ENCODE results near the gene APOC4. TPM values are rescaled to one million over a fixed set of nuclear protein-coding genes. Genes with fewer than 3 reads are reported as not detected.
"Not testable (repeated sequence)": the region's sequence is repeated elsewhere in the genome, so short reads cannot be mapped to it uniquely, and the experiment has no call there.

The APOC4 gene
- total RNA-seq, 4 donors from 2014 or later = not detected

- intact Hi-C loops (cut with DNase I; ENCODE audit: low total_unique reads) (no loop called here), in situ Hi-C loops (cut with MboI; ENCODE audit: low sequenced_read_pairs in 4 of 4) (no loop called here)
- no peak for ATAC-seq
- H3K27ac ChIP-seq = no peak overlapping the region
- TF ChIP-seq POLR2A (IDR thresholded peaks at IDR 0.05) = no peak
- no peak for TF ChIP-seq CTCF (IDR thresholded peaks at IDR 0.05 in 4 of 5, conservative IDR thresholded peaks at IDR 0.05 in 1 of 5)
- no peaks in the 10 kb centered on the region for H3K9me3 ChIP-seq
- no peak overlapping the region for H3K4me3 ChIP-seq
- H3K4me1 ChIP-seq = no peaks in the 10 kb centered on the region
- peaks cover 0 to 16% of the 10 kb centered on the region in 2 donors for H3K36me3 ChIP-seq
- DNase-seq = no peak
- no peaks in the 10 kb centered on the region for H3K27me3 ChIP-seq
Observed at GRCh38 chr19:44968670-44969069, 26.6 kb downstream of the APOC4 start.

GRCh38 chr19:44969437-44969836 lies 27.4 kb downstream of the APOC4 start:
- H3K27me3 ChIP-seq = no peaks in the 10 kb centered on the region
- ATAC-seq (no peak), DNase-seq (no peak)
- no peaks in the 10 kb centered on the region for H3K9me3 ChIP-seq
- intact Hi-C loops (cut with DNase I; ENCODE audit: low total_unique reads) = no loop called here
- in situ Hi-C loops (cut with MboI; ENCODE audit: low sequenced_read_pairs in 4 of 4) = no loop called here
- no peak overlapping the region for H3K27ac ChIP-seq
- H3K4me3 ChIP-seq = no peak overlapping the region
- H3K36me3 ChIP-seq = peaks cover 0 to 22% of the 10 kb centered on the region in 2 donors
- TF ChIP-seq POLR2A (IDR thresholded peaks at IDR 0.05) (no peak), CTCF (IDR thresholded peaks at IDR 0.05 in 4 of 5, conservative IDR thresholded peaks at IDR 0.05 in 1 of 5) (no peak)
- H3K4me1 ChIP-seq = no peaks in the 10 kb centered on the region

GRCh38 chr19:44971451-44971850 lies 29.4 kb downstream of the APOC4 start:
- H3K27me3 ChIP-seq; DNase-seq; H3K4me3 ChIP-seq; H3K9me3 ChIP-seq; in situ Hi-C loops (cut with MboI; ENCODE audit: low sequenced_read_pairs in 4 of 4); intact Hi-C loops (cut with DNase I; ENCODE audit: low total_unique reads); H3K27ac ChIP-seq; ATAC-seq; H3K4me1 ChIP-seq: not testable (repeated sequence)
- peaks cover 0 to 28% of the 10 kb centered on the region in 2 donors for H3K36me3 ChIP-seq

GRCh38 chr19:44972802-44973201 lies 30.8 kb downstream of the APOC4 start:
- DNase-seq = no peak
- H3K9me3 ChIP-seq = no peaks in the 10 kb centered on the region
- peaks cover 4 to 41% of the 10 kb centered on the region in 2 donors for H3K36me3 ChIP-seq
- in situ Hi-C loops (cut with MboI; ENCODE audit: low sequenced_read_pairs in 4 of 4) = no loop called here
- intact Hi-C loops (cut with DNase I; ENCODE audit: low total_unique reads) = no loop called here
- ATAC-seq = no peak
- H3K27me3 ChIP-seq = no peaks in the 10 kb centered on the region
- H3K27ac ChIP-seq = no peak overlapping the region
- H3K4me1 ChIP-seq = no peaks in the 10 kb centered on the region
- no peak overlapping the region for H3K4me3 ChIP-seq
- no peak for TF ChIP-seq POLR2A (IDR thresholded peaks at IDR 0.05)
- no peak for TF ChIP-seq CTCF (IDR thresholded peaks at IDR 0.05 in 4 of 5, conservative IDR thresholded peaks at IDR 0.05 in 1 of 5)

GRCh38 chr19:44973982-44974735 lies 32.1 kb downstream of the APOC4 start:
- H3K36me3 ChIP-seq = peaks cover 4 to 54% of the 10 kb centered on the region in 2 donors
- DNase-seq = no peak
- TF ChIP-seq POLR2A (IDR thresholded peaks at IDR 0.05) = no peak
- no peak for TF ChIP-seq CTCF (IDR thresholded peaks at IDR 0.05 in 4 of 5, conservative IDR thresholded peaks at IDR 0.05 in 1 of 5)
- ATAC-seq = no peak
- no peaks in the 10 kb centered on the region for H3K27me3 ChIP-seq
- no peaks in the 10 kb centered on the region for H3K4me1 ChIP-seq
- intact Hi-C loops (cut with DNase I; ENCODE audit: low total_unique reads) = no loop called here
- in situ Hi-C loops (cut with MboI; ENCODE audit: low sequenced_read_pairs in 4 of 4) = no loop called here
- no peak overlapping the region for H3K4me3 ChIP-seq
- H3K27ac ChIP-seq = no peak overlapping the region
- no peaks in the 10 kb centered on the region for H3K9me3 ChIP-seq

Measured in gastrocnemius medialis (tissue), 4 donors.